Measurements from ENCODE around the gene TRO.

Gene TRO

DNA sequence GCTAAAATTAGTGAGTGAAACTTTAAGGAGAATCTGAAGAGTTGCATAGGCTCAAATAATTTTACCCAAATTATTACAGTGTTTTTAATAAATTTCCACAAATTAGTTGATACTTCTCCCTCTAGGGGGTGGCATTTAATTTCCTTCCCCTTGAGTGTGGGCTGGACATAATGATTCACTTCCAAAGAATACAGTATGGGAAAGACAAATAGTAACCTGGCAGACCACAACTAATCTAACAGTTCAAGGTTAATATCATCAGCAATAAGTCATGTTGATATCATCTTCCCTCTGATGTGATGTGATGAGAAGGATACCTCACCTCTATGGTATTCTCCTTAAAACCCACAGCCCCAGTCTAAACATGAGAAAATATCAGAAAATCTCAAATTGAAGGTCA is 57.8 kb downstream of the TRO start:
- DNase-seq (ENCODE audit: low read depth, low spot score) = no peak
- TF ChIP-seq, protein P1, sequence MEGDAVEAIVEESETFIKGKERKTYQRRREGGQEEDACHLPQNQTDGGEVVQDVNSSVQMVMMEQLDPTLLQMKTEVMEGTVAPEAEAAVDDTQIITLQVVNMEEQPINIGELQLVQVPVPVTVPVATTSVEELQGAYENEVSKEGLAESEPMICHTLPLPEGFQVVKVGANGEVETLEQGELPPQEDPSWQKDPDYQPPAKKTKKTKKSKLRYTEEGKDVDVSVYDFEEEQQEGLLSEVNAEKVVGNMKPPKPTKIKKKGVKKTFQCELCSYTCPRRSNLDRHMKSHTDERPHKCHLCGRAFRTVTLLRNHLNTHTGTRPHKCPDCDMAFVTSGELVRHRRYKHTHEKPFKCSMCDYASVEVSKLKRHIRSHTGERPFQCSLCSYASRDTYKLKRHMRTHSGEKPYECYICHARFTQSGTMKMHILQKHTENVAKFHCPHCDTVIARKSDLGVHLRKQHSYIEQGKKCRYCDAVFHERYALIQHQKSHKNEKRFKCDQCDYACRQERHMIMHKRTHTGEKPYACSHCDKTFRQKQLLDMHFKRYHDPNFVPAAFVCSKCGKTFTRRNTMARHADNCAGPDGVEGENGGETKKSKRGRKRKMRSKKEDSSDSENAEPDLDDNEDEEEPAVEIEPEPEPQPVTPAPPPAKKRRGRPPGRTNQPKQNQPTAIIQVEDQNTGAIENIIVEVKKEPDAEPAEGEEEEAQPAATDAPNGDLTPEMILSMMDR (IDR thresholded peaks at IDR 0.05; ENCODE audit: low read depth, low read length) = no peak
- no peak overlapping the region for H3K4me3 ChIP-seq (ENCODE audit: low read depth, low read length)
- in situ Hi-C loops (cut with HindIII; ENCODE audit: low sequenced_read_pairs) = no loop called here

DNA sequence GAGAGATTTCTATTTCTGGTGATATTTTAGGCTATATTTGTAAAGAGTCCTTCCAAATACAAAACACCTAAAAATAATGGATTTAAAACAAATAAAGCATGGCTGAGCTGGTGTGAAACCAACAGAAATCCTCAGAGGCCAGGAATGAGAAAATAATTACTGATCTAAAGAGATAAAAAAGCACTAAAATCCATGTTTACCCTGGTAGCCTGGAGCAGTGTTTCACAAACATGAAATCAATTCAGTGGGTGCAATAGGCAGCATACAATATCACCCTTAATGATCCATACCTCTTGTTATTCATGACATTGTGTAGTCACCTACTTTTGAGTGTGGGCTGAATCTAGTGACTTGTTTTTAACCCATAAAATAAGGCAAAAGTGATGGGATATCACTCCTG is 58.8 kb downstream of the TRO start:
- H3K4me3 ChIP-seq (ENCODE audit: low read depth, low read length) = no peak overlapping the region
- no peak for DNase-seq (ENCODE audit: low read depth, low spot score)
- TF ChIP-seq, protein P1 (IDR thresholded peaks at IDR 0.05; ENCODE audit: low read depth, low read length) = no peak
- in situ Hi-C loops (cut with HindIII; ENCODE audit: low sequenced_read_pairs) = no loop called here

GRCh38 chrX:54980334-54980733 is 59.7 kb downstream of the TRO start:
- in situ Hi-C loops (cut with HindIII; ENCODE audit: low sequenced_read_pairs) = no loop called here
- TF ChIP-seq, protein P1 (IDR thresholded peaks at IDR 0.05; ENCODE audit: low read depth, low read length) = no peak
- DNase-seq (ENCODE audit: low read depth, low spot score) = no peak
- H3K4me3 ChIP-seq (ENCODE audit: low read depth, low read length) = no peak overlapping the region
